ENCODE data around the gene PGM1.

PGM1 gene

DNA sequence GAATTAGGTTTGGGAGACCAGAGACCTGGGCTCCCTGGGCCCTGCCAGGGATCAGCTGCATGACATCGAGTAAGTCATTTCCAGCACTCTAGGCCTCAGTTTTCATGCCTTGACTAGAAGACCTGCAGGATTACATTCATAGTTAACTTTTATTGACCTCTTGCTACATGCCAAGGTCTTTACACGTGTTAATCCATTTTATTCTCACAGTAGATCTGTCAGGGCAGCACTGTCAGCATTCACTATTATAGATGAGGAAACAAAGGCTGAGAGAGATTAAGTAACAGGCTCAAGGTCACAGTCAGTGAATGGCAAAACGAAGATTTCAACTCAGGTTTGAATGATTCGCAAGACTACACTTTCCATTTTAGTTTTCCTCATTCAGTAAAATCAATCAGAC, 37.0 kb downstream of the PGM1 start:
- no peak for DNase-seq (ENCODE audit: low spot score)
- no peak overlapping the region for H3K27ac ChIP-seq
- TF ChIP-seq, protein P1, sequence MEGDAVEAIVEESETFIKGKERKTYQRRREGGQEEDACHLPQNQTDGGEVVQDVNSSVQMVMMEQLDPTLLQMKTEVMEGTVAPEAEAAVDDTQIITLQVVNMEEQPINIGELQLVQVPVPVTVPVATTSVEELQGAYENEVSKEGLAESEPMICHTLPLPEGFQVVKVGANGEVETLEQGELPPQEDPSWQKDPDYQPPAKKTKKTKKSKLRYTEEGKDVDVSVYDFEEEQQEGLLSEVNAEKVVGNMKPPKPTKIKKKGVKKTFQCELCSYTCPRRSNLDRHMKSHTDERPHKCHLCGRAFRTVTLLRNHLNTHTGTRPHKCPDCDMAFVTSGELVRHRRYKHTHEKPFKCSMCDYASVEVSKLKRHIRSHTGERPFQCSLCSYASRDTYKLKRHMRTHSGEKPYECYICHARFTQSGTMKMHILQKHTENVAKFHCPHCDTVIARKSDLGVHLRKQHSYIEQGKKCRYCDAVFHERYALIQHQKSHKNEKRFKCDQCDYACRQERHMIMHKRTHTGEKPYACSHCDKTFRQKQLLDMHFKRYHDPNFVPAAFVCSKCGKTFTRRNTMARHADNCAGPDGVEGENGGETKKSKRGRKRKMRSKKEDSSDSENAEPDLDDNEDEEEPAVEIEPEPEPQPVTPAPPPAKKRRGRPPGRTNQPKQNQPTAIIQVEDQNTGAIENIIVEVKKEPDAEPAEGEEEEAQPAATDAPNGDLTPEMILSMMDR (IDR thresholded peaks at IDR 0.05): no peak

DNA sequence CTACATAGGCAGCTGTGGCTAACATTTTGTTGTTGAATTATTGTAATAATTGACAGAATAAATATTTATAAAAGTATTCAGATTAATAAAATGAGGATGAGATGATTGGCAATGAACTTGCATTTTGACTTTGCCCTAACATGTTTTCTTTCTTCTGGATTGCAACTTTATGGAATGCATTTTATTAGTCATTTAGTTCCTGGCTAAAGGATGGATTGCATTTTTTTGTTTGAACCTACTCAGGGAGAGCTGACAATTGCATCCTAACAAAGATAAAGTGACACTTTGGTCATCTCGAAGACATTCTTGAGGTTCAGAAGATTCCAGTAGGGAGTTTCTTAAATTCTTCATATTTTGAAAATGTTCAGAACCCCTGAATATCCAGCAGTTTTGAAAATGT, 37.5 kb downstream of the PGM1 start:
- TF ChIP-seq, protein P1 (IDR thresholded peaks at IDR 0.05): no peak

More for the DNA sequence above, 37.0 kb downstream of the PGM1 start:
- no peak overlapping the region for H3K4me3 ChIP-seq

DNA sequence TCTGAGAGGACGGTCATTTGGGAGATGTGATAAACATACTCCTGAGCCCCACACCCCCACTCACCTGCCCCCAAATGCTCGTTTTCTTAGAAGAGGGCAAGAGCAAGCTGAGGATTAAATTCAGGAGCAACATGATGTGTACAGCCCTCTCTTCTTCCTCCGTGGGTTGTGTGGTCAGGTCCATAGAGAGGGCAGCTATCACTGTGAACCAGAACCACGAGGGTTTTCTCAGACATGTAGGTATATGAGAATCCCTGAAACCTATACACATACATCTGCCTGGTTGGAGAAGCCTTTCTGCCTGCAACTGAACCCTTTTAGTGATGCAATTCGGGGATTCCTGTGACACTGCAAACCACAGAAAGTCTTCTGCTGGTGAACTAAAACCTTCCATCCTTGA, 38.9 kb downstream of the PGM1 start:
- Histone ChIP-seq H3K4me3 (no peak overlapping the region), H3K27ac (no peak overlapping the region)
- no peak for DNase-seq (ENCODE audit: low spot score)
- TF ChIP-seq, protein P1 (IDR thresholded peaks at IDR 0.05): no peak

More for the DNA sequence above, 37.5 kb downstream of the PGM1 start:
- no peak for DNase-seq (ENCODE audit: low spot score)
- no peak overlapping the region for H3K4me3 ChIP-seq
- H3K27ac ChIP-seq: no peak overlapping the region

DNA sequence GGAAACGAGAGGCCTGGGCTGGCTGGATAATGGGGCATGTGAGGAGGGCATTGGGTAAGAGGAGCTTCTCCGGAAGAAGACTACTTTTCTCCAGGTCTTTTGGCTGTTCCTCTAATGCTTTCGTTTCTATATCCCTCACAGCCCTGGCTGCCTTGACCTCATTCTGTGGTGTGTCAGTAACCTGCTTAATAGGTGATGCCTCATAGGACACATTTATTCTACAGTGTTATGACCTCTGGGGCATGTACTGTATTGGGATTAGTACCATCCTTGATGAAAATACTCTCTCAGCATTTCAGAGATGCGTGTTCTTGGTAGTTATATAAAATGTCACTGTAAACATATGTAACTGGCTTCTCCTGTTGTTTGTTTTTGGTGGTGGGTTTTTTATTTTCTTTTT, 40.1 kb downstream of the PGM1 start:
- no peak overlapping the region for H3K27ac ChIP-seq
- TF ChIP-seq, protein P1 (IDR thresholded peaks at IDR 0.05): no peak
- H3K4me3 ChIP-seq: no peak overlapping the region
- no peak for DNase-seq (ENCODE audit: low spot score)

DNA sequence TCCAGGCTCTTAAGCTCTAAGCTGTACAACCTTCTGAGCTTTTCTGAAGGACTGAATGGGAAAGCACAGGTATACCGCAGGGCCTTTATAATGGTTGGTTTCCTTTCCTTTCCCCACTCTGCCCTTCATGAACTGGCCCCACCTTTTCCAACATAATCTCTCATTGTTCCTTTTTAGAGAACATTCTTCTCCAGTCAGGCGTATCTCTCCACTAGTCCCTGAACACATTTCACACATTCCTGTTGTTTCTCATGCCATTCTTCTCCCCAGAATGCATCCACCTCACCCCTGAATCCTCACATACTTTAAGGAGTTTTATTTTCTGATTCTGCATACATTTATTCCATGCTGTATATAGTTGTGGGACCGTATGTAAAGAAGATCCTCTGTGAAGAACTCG, 41.3 kb downstream of the PGM1 start:
- Histone ChIP-seq H3K4me3 (no peak overlapping the region), H3K27ac (no peak overlapping the region)
- no peak for DNase-seq (ENCODE audit: low spot score)
- TF ChIP-seq, protein P1 (IDR thresholded peaks at IDR 0.05): no peak

DNA sequence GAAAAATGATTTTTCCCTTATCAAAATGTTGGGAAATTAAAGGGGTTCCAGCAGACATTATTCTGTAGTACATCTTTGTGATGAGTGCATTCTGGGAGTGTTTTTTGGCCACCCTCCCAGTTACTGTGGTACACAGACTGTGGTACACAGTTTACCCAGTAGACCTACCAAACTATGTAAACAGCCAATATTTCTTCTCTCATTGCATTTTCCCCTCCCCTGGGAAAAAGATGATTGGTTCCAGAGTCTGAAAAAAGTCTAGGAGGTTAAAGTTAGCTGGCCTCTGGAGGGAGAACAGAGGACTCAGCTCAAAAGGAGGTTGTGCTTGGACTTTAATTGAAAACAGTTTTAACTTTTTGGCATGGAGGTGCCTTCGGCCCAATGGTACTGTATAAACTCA, 42.5 kb downstream of the PGM1 start:
- Histone ChIP-seq H3K4me3 (no peak overlapping the region), H3K27ac (no peak overlapping the region)
- TF ChIP-seq, protein P1 (IDR thresholded peaks at IDR 0.05): no peak
- DNase-seq (ENCODE audit: low spot score): no peak

DNA sequence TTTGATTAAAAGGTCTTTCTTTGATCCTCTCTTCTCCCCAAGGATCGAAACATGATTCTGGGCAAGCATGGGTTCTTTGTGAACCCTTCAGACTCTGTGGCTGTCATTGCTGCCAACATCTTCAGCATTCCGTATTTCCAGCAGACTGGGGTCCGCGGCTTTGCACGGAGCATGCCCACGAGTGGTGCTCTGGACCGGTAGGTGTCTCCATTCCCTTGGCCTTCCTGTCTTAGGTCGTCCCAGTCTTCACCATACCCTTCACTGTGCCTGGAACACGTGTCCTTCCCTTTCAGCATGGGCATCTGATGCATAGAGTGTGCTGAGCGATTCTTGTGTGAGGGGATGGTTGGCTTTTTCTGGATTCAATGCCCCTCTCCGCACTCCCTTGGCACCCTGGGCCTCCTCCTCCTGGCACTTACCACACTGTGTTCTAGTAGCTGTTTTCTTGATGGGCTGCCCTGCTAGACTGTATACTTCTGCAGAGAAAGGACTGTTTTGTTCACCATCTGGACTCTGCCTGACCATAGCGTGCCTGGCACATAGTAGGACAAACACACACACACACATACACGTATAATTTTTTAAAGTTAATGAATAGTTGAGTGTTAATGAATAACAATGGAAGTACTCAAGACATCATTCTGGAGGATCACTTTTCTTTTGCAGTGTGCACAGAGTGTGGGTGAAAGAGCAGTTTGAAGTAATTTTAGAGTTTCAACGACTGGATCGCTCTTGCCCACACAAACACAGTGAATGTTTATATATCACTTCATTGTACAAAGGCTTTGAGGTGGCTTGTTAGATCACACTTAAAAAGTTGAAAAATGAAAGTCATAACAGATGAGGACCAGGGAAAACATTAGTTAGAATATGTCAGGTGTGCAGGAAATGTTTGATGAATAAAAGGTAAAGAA, 43.2 kb downstream of the PGM1 start:
- Histone ChIP-seq H3K4me3 (no peak overlapping the region), H3K27ac (no peak overlapping the region)
- TF ChIP-seq, protein P1 (IDR thresholded peaks at IDR 0.05): no peak
- no peak for DNase-seq (ENCODE audit: low spot score)

Measured in coronary artery (tissue), 2 donors.